ENCODE results near the gene CCL28.

Gene CCL28

DNA sequence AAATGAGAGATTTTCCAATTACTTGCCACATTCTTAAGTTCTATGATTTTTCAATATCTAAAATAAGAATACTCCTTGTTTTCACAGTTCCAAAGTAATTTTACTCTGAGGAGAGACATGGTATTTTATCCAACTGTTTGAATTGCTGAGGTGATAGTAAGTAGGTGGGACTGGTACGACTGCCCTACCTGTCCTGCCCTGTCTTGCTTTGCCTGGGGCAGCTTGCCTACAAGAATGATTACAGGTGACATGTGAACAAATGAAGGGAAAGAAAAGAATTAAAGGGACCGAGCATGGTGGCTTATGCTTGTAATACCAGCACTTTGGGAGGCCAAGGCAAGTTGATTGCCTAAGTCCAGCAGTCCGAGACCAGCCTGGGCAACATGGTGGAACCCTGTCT lies 57.4 kb downstream of the CCL28 start:
- no peak for DNase-seq

- DNase-seq = no peak
Measured at GRCh38 chr5:43353668-43354067, 58.5 kb downstream of the CCL28 start.

GRCh38 chr5:43352915-43353314 lies 59.3 kb downstream of the CCL28 start:
- no peak for DNase-seq

- no peak for DNase-seq
Measured at GRCh38 chr5:43352131-43352530, 60.1 kb downstream of the CCL28 start.

DNA sequence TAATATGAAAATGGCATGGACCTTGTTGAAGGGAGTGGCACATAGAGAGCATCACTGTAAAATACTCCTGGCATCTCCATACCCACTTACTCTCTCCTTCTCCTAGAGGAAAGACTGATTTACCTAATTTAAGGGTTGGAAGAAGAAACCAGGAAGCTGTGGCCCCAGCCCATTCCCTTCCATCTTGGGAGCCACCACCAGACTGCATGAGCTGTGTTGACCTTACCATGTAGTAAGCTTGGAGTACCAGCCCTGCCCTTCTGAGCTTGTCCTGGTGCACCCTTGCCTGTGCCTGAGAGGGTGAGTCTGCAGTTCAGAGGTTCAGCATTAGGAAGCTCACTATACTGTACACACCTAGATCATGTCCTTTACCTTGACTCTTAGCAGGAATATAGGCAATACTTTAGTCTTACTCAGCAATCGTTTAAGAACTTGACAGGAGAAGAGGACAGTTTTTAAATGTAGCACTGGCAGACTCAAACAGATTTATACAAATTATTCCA lies 63.3 kb downstream of the CCL28 start:
- no peak for DNase-seq

GRCh38 chr5:43348207-43348606 lies 64.0 kb downstream of the CCL28 start:
- DNase-seq = no peak

GRCh38 chr5:43338862-43339261 lies 73.3 kb downstream of the CCL28 start:
- no peak for DNase-seq

DNA sequence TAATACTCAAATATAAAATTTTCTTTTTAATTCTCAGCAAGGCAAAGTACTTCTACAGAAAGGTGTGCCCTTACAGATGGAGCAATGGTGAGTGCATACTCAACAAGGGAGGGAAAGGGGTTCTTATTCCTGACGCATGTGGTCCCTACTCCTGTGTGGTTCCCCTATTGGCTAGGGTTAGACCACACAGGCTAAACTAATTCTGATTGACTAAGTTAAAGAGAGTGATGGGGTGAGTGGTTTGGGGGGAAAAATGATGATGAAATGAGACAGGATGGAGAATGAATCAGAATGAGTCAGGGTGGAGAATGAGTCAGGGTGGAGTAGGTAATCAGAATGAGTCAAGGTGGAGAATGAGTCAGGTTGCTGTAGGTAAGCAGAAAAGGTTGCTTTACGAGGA lies 76.0 kb downstream of the CCL28 start:
- no peak for DNase-seq

GRCh38 chr5:43335681-43336080 lies 76.5 kb downstream of the CCL28 start:
- DNase-seq = no peak

DNA sequence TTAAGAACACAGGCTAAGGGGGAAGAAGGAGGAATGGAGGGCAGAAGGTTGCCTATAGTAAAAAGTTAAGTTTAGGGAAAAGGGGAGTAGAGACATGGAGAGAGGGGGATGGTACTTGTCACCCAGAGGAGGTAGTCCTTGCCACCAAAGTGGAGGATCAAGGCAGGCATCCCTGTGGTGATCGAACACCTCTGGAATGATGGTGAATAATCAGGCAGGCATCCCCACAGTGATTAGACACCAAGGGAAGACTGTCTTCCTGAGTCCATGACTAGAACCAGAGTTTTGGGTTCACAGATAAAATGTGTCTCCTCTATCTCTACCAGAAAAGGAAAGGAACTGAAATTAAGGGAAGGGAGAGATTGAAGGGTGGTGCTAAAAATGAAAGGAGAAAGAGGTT lies 79.8 kb downstream of the CCL28 start:
- DNase-seq = no peak

All from activated CD4-positive, CD25-positive, alpha-beta regulatory T cell treated with anti-CD3 and anti-CD28 coated beads, Interleukin-2, amount 50 U/mL, for 72 hours (primary cell).